IPS-18c (cell line): ENCODE data around the gene TPRG1.

Source experiments
- H3K4me3 ChIP-seq: 2 replicates; pipeline ENCODE4 v1.7.0; 2013; ENCODE audit warnings: low read depth, mild to moderate bottlenecking, low read length, moderate library complexity; ENCODE audit not compliant: insufficient read depth
- H3K9me3 ChIP-seq: one replicate; pipeline ENCODE4 v1.6.1; 2013; ENCODE audit warnings: mild to moderate bottlenecking, low read length, moderate library complexity; ENCODE audit not compliant: control insufficient read depth, insufficient read depth

TPRG1 gene, protein sequence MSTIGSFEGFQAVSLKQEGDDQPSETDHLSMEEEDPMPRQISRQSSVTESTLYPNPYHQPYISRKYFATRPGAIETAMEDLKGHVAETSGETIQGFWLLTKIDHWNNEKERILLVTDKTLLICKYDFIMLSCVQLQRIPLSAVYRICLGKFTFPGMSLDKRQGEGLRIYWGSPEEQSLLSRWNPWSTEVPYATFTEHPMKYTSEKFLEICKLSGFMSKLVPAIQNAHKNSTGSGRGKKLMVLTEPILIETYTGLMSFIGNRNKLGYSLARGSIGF

DNA sequence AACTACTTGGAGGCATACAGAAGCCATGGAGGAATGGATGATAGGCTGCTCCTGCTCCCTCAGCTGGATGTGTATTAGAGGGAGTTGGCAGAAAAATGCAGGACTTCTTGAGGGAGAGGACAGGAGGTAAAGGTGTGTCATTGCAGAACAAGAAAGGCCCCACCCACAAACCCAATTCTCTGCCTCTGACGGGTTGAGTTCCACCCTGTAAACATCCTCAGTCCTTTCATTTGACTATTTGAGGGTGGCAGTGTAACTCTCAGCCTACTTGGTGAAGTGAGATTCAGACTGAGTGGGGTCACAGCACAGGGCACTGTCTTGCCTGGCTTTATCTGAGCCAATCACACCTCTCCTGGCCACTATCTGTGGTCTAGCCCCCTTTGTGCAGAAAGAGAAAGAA is at the start of gene TPRG1:
TSS of gene TPRG1 (plus strand) at position 265 of the 400 bp plus-strand sequence. CDS start 35,414 bp downstream, outside the sequence.
- Histone ChIP-seq H3K9me3 (no peaks in the 10 kb centered on the region), H3K4me3 (no peak within 1 kb of the TSS)

- no peaks in the 10 kb centered on the region for H3K9me3 ChIP-seq
- no peak overlapping the region for H3K4me3 ChIP-seq
These were observed 49.7 kb upstream of the TPRG1 start for GRCh38 chr3:189122110-189122509.

GRCh38 chr3:189122526-189123205 is 49.1 kb upstream of the TPRG1 start:
- H3K4me3 ChIP-seq, result no peak overlapping the region
- H3K9me3 ChIP-seq, result no peaks in the 10 kb centered on the region

DNA sequence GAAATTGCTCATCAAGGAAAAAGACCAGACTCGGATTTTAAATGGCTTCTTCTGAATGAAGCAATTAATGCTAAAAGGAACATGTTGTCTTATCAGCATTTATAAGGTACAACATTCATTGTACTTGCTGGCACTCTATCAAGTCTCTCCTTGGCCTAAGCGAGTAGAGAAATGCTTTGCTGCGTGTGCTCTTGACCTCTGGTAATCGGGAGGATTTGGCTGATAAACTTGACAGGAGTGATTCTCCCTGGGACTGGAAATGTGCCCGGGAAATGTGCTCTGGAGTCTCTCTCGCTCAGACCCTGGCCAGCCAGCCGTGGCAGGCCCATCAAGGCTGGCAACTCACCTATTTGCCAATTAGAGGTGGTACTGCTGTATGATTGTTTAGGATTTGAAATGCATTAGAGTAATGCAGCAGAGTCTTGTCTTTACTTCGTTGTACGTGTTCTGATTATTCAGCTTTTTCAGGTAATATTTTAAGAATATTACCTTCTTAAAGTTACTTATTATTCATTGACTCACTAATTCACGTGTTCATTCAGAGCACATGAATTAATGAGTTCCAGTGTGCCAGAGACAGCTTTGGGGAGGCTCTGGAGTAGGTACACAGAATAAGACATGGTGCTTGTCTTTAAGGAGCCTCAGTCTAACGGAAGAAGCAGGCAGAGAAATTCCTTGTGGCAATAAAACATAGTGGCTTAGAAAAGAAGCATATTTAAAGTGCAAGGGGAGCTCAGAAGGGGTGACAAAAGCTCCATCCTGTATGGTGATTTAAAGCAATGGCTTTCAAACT is 48.0 kb upstream of the TPRG1 start:
- no peak overlapping the region for H3K4me3 ChIP-seq
- H3K9me3 ChIP-seq, result no peaks in the 10 kb centered on the region

GRCh38 chr3:189132231-189132671 is 39.5 kb upstream of the TPRG1 start:
- H3K9me3 ChIP-seq, result no peaks in the 10 kb centered on the region

DNA sequence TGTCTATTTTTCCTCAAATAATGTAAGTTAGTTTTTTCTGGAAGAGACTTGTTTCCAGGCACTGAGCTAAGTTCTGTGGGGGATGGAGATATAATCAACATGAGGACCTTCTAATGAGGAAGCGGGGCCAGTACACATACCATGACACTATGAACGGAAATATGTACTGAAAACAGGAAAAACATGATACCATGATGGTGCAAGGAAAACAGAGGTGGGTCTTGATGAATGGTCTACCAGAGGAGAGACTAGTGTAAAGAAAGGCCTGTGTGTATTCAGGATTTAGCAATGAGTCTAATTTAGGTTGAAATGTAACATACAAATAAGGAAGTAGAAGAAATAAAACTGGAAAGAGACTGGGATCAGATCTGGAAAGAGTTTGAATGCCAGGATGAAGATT is 38.9 kb upstream of the TPRG1 start:
- Histone ChIP-seq H3K4me3 (no peak overlapping the region), H3K9me3 (no peaks in the 10 kb centered on the region)

More at GRCh38 chr3:189132231-189132671, 39.5 kb upstream of the TPRG1 start:
- H3K4me3 ChIP-seq, result no peak overlapping the region

DNA sequence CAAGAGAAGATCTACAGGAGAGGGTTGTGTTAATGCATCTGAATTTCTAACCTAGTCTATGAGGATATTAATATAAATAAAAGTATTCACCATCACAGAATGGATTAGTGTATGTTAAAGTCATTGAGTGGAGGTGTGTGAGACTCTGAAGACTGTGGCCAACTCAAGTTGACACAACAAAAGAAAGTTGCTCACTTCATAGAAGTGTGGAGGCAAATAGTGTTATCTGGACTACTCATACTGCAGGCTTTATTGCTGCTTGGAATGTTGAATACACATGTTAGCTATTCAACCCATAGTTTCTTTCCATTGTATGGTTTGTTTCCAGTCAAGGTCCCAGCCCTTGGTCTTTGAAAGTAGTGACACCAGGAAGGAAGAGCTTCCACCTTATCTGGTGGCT is 38.0 kb upstream of the TPRG1 start:
- H3K4me3 ChIP-seq, result no peak overlapping the region
- H3K9me3 ChIP-seq, result no peaks in the 10 kb centered on the region

GRCh38 chr3:189137416-189137815 is 34.4 kb upstream of the TPRG1 start:
- no peaks in the 10 kb centered on the region for H3K9me3 ChIP-seq
- H3K4me3 ChIP-seq, result no peak overlapping the region

- no peak overlapping the region for H3K4me3 ChIP-seq
- H3K9me3 ChIP-seq, result no peaks in the 10 kb centered on the region
These were observed 32.7 kb upstream of the TPRG1 start for GRCh38 chr3:189138901-189139610.

DNA sequence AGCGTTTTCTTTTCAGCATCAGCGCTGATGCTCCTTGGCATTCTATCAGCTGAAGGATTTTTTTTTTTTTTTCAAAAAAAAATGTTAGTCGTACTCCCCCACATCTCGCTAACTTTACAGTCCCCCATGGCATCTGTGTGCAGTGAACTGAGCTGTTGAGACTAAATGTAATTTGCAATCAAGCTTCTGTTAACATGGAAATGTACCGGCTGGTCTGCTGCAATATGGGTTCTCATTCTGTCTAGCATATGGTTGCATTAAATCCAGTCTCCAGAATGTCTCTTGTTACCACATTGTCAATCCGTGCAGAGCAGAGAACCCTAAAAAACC is 32.2 kb upstream of the TPRG1 start:
- Histone ChIP-seq H3K4me3 (no peak overlapping the region), H3K9me3 (no peaks in the 10 kb centered on the region)

DNA sequence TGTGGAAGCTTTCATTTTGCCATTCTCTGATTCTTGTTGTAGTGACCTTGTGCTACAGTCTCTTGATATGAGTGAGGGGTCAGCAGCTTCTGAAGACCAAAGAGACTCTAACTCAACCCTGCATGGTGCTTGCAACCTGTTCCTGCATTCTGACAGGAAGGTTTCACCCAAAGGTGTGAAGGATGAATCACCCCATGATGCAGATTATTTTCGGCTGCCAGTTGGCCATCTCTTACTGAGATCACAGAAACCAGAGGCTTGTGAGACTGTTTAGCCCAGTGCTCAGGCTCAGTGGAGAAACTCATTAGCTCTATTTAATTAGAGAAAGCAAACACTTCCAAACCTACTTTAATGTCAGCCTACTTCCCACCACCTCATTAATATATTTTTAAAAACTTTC is 29.2 kb upstream of the TPRG1 start:
- no peaks in the 10 kb centered on the region for H3K9me3 ChIP-seq
- no peak overlapping the region for H3K4me3 ChIP-seq

DNA sequence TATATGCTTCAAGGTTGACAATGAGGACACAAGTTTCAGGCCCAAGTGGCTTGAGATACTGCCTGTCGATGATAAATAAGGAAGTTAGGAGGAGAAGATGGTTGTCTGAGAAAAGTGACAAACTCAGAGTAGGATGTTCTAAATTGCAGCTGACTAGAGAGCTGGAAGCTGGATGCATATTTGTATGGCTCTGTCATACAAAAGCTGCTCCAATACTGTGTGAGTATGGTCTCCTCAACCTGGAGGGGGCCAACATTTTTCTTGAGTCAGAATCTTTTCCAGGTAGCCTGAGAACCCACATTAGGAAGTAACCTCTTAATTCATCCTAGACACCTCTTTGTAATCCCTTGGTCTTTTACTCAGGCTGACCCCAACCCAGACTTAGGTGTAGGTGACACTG is 28.4 kb upstream of the TPRG1 start:
- Histone ChIP-seq H3K4me3 (no peak overlapping the region), H3K9me3 (no peaks in the 10 kb centered on the region)

- no peak overlapping the region for H3K4me3 ChIP-seq
- H3K9me3 ChIP-seq, result no peaks in the 10 kb centered on the region
These were observed 28.0 kb upstream of the TPRG1 start for GRCh38 chr3:189143771-189144170.

DNA sequence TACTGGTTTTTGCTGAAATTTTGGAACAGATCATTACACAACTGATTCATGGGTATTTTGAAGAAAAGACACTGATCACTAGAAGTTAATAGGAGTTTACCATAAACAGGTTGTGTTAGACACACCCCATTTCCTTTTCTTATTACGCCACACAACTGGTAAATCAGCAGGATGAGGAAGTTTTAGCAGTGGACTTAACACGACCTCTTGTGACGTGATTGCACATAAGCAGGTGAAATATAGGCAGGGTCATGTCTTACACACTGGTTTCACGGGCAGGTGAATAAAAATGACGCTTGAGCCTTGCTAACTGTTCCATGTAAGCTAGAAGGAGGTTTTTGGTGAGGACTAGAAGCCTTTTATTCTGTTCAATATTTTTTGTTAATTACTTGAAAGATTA is 27.1 kb upstream of the TPRG1 start:
- Histone ChIP-seq H3K4me3 (no peak overlapping the region), H3K9me3 (no peaks in the 10 kb centered on the region)

GRCh38 chr3:189146848-189147247 is 24.9 kb upstream of the TPRG1 start:
- no peaks in the 10 kb centered on the region for H3K9me3 ChIP-seq
- no peak overlapping the region for H3K4me3 ChIP-seq

DNA sequence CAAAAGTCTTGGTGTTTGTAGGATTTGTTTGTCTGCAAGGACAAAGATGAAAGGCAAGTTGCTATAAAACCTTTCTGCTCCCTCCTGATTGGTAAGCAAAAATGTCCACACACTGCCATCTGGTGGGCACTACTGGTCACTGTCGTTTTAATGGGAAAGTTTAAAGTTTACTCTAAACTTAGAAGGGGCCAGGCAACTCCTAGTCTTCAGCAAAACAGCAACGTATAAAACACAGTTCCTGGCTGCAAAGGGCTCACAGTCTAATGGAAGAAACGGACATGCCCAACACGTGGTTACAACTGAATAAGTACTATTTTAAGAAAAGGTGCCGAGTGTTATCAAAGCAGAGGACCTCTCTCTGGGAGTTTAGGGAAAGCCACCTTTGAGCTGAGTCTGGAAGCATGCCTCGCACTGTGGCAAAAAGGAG is 23.7 kb upstream of the TPRG1 start:
- Histone ChIP-seq H3K4me3 (no peak overlapping the region), H3K9me3 (no peaks in the 10 kb centered on the region)

DNA sequence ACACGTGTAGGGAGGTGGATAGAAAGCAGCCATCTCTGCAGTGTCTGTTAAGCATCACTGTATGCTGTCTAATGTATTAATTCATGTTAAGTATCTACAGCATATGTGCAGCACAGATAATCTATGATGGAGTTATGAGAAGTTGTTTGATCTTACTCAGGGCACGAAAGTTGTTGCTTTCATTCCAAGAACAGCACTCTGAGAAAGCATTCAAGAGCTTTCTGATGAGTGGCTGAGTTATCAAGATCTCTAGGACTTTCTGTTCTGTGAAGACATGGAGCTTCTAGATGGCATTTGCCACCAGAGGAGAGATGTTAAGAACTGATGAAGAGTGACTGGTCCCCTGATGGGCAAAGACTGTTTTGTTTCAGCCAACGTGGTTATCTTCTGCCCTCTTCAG is 22.6 kb upstream of the TPRG1 start:
- H3K9me3 ChIP-seq, result no peaks in the 10 kb centered on the region

More for the DNA sequence above, 22.6 kb upstream of the TPRG1 start:
- no peak overlapping the region for H3K4me3 ChIP-seq
